ENCODE measurements around the gene SLC25A25.
"Not testable (repeated sequence)": the region's sequence is repeated elsewhere in the genome, so short reads cannot be mapped to it uniquely, and the experiment has no call there.

The SLC25A25 gene

DNA sequence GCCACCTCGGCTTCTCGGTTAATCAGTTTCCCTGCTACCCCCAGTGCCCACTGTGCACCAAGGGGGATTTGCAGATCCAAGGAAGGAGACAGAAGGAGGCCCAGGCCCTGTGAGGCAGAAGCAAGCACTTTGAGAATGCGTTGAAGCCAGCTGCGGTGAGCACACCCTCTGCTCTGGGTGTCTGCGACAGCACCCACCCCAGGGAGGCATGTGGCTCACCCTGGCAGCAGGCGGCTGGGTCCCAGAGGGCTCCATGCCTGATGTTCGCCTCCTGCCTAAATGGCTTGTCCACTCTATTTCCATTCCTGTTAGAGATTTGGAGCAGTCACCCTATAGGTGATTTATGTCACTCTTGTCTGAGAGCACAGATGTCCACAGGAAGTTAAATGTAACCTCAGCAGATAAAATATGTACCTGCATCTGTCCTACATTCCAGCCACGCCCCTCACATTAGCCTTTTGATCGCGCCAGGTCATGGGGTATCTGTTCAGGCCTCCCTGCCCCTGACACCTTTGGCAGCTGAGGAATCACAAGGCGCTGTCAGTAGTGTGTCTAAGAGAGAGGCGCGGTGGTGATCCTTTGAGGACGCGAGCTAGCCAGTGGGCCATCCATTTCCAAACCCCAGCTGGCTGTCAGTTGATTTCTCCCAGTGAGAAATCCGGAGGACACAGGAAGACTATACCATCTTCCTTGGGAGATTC, 31.3 kb downstream of the SLC25A25 start:
- peak; percentile 44 for DNase-seq

DNA sequence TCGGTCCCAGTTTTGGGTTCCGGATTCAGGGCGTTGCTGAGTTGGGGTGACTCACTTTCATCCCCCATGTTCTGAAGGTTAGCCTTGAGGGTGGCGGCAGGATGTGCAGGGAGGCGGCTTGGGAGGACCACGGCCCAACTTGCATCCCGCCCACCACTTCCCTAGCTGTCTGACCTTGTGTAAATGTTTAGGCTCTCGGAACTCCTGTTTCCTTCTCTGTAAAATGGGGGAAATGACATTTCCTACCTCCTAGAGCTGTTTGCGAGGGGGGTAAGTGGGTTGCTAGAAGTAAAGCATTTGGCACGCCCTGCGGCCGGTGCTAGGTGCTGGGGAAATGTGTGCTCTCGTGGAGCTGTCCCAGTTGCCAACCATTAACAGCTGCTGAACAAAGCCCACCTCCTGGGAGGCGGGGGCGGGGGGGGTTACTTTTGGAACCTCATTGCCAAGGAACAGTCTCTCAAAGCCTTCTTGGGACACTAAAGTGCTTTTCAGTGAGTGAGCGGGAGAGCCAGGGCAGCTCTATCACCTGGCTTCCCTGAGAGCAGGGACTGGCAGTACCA, 32.0 kb downstream of the SLC25A25 start:
- DNase-seq, result no peak

DNA sequence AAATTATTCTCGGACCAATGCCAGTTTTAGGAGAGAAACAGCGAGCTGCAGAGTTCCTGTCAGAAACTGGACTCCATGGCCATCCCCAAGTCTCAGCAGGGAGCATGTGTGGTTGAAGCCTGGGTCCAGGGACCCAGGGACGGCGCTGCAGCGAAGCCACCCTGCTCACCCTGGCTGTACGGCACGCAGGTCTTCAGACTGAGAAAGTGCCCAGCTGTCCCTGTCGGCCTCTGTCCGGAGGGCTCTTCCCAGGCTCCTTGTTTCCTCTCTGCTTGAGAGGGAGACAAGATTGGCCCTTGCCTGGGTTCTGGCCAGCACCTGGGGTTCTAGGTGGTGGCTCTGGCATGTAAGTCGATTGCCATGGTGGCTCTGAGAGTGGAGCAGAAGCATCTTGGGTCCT, 32.5 kb downstream of the SLC25A25 start:
- no peak for DNase-seq

DNA sequence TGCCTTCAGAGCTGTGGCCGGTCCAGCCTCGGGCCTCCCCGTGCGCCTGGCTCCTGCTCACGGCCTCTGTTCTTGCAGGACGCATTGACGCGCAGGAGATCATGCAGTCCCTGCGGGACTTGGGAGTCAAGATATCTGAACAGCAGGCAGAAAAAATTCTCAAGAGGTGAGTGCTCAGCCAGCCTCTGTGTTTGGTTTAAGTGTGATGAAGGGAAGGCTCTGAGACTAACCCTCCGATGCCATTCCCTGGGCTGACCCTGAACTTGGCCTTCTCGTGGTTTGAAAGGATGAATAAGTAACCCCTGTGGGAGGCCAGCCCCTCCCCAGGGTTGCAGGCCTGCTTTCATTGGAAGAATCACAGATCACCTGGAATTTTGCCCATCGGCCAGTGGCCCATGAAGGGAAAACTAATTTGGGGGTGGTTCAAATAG, 33.2 kb downstream of the SLC25A25 start:
- DNase-seq, result no peak

DNA sequence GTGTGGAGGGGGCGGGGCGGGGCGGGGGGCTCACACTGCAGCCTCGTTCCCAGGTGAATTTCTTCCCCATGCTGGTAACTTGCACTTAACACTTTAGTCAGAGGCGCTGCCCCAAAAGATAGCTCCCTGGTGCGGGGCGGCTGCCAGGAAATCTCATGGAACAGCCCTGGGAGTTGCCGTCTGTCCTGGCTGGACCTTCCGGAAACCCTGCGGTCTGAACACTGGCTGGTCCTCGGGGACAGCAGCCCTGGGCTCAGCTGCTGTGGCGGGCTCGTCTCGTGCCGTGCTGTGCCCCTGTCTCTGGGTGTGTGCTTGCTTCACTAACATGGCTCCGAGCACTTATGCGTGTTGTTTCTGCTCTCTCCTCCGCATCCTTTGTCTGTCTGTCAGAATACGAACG, 33.7 kb downstream of the SLC25A25 start:
- no peak for DNase-seq

DNA sequence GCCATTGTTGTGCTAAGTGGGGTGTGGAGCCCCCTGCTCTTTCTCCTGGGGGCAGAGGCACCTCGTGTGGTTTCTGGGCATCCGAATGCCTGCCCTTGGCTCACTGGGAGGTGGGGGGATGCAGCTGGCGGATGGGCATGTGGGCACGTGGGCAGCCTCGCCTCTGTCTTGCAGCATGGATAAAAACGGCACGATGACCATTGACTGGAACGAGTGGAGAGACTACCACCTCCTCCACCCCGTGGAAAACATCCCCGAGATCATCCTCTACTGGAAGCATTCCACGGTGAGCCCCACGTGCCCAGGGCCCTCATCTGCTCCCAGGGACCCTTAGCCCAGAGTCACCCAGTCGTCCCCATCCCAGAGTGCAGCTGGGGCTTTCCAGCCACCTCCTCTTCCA, 34.2 kb downstream of the SLC25A25 start:
- no peak for DNase-seq

DNA sequence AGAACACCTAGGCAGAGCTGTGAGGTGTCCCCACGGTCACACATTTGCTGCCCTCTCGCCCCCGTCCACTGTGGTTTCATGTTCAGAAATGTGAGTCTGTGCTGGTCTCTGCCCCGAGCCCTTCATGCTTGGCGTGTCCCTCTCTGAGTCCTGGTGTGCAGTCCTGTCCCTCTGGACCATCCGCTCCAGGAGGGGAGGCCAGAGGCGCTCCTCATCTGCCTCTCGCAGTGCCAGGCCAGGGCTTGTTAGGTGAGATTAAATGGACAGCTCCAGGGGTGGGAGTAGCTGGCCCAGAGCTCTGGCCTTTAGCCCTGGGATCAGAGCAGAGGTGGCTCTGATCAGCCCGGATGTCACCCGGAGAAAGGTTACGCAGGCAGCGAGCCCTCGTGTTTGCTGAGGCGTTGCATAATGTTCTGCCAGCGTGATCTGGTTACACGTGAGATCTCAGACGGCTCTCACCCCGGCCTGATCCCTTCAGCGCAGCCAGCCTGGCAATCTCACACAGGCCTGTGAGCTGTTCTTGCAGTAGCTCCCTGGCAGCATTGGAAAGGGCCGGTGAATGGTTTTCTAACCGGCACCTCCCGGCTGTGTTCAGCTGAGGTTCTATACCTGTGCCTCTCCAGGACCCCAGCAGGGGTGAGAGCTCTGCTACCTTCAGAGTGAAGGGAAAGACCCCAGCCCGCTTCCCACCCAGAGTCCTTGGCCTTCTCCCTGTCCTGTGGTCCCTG, 35.0 kb downstream of the SLC25A25 start:
- DNase-seq, result no peak

DNA sequence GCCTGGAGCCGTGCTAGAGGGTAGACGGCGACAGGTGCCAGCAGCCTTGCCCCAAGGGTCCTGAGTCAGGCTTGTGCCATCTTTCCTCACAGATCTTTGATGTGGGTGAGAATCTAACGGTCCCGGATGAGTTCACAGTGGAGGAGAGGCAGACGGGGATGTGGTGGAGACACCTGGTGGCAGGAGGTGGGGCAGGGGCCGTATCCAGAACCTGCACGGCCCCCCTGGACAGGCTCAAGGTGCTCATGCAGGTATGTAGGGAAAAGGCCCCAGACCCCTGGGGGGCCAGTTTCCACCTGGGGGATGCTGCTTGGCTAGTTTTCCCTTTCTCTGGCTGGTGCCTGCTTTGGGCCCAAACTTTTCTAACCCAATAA, 35.5 kb downstream of the SLC25A25 start:
- DNase-seq, result no peak

DNA sequence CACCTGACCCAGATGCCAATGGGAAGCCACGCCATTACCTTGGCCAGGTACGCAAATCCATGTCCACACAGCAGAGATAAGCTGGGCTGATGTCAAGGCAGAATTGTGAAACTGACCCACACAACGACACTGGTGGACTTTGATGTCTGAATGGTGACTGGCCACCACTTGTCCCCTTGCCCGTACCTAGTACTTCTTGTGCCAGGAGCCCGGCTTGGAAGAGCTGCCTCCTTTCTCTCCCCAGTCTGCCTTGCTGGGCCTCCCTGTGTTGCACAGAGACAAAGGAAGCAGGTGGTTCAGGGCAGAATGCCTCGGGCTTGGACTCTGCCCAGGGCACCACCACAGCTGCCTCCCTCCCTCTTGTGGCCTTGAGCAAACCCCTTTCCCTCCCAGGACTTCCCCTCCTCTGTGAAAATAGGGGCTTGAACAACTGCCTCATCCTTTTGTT, 36.2 kb downstream of the SLC25A25 start:
- DNase-seq, result no peak

DNA sequence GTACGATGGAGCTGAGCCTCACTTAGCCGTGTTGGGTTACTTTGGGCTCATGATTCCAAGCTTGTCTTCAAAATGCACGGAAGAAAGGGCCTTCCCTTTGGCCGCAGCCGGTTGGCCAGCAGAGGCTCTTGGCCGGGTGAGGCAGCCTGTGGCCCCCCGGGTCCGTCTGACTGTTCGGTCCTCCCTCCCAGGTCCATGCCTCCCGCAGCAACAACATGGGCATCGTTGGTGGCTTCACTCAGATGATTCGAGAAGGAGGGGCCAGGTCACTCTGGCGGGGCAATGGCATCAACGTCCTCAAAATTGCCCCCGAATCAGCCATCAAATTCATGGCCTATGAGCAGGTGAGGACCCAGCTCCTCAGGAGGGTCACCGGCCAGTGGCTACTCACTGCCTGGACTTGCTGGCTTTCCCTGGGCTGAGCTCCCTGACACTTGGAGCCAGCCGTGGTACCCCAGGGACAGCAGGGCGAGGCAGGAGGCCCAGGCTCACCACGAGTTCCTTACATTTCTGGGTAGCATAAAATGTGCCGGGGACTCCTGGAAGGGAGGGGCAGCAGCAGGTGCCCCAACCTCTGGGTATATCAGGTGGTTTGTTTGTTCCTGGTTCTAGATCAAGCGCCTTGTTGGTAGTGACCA, 37.6 kb downstream of the SLC25A25 start:
- no peak for DNase-seq

DNA sequence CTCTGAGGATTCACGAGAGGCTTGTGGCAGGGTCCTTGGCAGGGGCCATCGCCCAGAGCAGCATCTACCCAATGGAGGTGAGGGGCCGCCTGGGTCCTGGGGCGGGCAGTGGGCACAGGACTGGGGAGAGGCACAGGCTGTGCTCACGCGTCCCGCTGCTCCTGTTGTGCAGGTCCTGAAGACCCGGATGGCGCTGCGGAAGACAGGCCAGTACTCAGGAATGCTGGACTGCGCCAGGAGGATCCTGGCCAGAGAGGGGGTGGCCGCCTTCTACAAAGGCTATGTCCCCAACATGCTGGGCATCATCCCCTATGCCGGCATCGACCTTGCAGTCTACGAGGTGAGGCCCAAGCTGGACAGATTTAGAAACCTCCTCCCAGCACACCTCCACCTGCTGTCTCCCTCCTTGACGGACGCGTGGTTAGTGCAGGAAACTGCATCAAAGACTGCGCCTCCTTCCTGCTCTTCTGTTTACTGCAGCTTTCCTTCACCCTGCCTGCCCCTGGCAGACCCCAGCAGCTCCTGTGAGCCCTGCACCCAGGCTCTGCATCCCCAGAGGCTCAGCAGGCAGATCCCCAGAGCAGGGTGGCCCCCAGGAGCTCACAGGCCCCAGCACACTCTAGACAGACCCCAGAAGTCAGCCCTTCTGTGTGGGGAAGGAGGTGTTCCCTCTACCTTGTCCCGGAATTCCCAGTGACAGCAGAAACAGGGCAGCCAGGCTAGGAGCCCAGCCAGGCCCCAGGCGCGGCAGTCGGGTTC, 38.3 kb downstream of the SLC25A25 start:
- no peak for DNase-seq

DNA sequence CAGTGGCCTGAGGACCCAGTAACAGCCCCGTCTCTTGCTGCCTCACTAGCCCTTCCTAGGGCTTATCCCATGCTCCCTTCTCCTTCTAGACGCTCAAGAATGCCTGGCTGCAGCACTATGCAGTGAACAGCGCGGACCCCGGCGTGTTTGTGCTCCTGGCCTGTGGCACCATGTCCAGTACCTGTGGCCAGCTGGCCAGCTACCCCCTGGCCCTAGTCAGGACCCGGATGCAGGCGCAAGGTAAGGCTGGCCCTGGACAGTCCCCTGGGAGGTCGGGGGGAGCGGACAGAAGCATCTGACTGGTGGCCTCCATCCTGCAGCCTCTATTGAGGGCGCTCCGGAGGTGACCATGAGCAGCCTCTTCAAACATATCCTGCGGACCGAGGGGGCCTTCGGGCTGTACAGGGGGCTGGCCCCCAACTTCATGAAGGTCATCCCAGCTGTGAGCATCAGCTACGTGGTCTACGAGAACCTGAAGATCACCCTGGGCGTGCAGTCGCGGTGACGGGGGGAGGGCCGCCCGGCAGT, 39.0 kb downstream of the SLC25A25 start:
- DNase-seq, result no peak

DNA sequence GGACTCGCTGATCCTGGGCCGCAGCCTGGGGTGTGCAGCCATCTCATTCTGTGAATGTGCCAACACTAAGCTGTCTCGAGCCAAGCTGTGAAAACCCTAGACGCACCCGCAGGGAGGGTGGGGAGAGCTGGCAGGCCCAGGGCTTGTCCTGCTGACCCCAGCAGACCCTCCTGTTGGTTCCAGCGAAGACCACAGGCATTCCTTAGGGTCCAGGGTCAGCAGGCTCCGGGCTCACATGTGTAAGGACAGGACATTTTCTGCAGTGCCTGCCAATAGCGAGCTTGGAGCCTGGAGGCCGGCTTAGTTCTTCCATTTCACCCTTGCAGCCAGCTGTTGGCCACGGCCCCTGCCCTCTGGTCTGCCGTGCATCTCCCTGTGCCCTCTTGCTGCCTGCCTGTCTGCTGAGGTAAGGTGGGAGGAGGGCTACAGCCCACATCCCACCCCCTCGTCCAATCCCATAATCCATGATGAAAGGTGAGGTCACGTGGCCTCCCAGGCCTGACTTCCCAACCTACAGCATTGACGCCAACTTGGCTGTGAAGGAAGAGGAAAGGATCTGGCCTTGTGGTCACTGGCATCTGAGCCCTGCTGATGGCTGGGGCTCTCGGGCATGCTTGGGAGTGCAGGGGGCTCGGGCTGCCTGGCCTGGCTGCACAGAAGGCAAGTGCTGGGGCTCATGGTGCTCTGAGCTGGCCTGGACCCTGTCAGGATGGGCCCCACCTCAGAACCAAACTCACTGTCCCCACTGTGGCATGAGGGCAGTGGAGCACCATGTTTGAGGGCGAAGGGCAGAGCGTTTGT, 39.6 kb downstream of the SLC25A25 start:
- no peak for DNase-seq

DNA sequence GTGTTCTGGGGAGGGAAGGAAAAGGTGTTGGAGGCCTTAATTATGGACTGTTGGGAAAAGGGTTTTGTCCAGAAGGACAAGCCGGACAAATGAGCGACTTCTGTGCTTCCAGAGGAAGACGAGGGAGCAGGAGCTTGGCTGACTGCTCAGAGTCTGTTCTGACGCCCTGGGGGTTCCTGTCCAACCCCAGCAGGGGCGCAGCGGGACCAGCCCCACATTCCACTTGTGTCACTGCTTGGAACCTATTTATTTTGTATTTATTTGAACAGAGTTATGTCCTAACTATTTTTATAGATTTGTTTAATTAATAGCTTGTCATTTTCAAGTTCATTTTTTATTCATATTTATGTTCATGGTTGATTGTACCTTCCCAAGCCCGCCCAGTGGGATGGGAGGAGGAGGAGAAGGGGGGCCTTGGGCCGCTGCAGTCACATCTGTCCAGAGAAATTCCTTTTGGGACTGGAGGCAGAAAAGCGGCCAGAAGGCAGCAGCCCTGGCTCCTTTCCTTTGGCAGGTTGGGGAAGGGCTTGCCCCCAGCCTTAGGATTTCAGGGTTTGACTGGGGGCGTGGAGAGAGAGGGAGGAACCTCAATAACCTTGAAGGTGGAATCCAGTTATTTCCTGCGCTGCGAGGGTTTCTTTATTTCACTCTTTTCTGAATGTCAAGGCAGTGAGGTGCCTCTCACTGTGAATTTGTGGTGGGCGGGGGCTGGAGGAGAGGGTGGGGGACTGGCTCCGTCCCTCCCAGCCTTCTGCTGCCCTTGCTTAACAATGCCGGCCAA, 40.4 kb downstream of the SLC25A25 start:
- DNase-seq, result no peak

DNA sequence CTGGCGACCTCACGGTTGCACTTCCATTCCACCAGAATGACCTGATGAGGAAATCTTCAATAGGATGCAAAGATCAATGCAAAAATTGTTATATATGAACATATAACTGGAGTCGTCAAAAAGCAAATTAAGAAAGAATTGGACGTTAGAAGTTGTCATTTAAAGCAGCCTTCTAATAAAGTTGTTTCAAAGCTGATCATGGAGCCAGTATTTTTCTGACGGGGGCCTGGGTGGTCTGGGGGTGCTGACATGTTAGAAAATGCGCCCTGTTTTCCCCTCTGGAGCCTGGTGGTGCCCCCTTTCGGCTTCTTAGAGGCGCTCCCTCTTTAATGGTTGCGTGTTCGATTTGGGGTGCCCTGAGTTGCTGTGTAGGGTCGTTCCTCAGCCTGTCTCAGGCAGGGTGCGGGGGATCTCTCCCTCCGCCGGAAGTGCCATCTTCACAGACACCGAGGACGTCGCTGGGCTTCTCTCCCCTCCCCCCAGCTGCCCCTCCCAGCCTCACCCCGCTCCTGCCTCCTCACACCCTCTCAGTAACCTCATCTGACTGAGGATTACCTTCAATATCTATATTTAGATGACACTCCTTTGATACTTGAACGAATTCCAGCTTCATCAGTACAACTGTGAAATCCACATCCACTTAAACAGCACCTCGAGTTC, 41.1 kb downstream of the SLC25A25 start:
- DNase-seq, result peak; percentile 29

DNA sequence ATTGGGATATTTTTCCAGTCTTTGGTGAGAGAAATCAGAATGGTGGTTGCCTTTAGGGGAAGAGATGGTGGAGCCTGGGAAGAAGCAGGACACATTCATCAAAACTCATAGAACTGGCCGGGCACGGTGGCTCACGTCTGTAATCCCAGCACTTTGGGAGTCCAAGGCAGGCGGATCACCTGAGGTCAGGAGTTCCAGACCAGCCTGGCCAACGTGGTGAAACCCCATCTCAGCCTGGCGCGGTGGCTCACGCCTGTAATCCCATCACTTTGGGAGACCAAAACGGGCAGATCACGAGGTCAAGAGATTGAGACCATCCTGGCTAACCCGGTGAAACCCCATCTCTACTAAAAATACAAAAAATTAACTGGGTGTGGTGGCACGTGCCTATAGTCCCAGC, 43.7 kb downstream of the SLC25A25 start:
- not testable (repeated sequence) for DNase-seq

DNA sequence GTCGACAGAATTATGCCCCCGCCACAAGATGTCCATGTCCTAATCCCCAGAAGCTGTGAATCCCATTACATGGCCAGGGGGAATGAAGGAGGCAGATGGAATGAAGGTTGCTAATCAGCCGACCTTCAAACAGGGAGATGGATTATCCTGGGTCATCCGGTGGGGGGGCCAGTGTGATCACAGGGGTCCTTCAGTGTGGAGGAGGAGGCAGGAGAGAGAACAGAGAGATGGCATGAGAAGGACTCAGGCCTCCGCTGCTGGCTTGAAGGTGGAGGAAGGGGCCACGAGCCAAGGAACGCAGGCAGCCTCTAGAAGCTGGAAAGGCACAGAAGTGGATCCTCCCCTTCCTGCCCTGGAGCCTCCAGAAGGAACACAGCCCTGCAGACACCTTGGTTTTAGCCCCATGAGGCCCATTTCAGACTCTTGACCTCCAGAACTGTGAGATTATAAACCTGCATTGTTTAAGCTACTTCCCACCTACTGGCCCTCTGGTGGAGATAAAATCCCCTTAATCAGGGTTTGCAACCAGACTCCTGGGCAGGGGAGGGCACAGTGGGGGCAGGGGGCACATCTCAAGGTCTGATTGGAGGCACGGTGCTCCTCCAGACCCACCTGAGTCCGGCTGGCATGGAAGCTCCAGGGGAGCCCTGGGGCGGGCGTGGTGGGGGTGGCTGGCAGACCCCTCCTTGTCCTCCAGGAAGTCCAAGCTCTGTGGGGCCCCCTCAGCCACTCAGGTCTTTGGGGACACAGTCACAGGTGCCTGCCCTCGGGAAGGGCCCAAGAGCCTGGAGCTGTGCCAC, 45.7 kb downstream of the SLC25A25 start:
- peak; percentile 97 for DNase-seq

DNA sequence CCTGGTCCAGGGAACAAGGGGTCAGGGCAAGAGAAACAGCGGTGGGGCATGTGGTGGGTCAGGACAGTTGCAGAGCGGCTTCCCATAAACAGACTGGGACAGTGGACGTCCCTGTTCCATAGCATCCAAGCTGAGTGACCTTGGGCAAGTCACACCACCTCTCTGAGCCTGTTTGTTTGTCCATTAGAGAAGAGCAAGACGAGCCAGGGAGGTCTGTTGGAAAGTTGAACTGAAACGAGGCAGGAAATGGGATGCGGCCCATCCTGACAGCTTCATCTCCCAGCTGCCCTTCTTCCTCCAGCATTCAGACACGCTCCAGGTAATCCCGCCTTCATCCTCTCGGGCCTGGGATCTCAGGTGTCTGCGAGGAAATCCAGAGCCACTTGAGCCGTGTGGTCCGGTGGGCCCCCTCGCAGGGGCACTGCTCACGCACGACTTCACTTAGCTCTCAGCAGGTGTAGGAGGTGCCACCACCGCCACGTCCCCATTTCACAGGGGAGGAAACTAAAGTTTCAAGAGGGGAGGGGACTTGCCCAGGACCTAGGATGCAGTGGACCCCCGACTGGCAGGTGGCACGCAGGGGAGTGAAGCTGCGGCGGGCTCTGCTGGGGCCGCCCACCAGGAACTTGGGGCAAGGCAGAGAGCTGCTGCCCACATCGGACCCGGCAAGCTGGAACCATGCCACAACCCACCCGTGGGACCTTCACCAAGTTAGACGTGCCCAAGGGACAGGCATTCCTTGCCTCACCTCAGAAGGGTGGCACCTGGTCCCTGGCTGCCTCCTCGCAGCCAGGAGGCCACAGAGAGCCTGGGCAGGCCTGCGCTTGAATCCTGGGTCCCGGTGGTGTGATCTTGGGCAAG, 46.5 kb downstream of the SLC25A25 start:
- DNase-seq, result no peak
